ENCODE data around the gene CBFA2T3. TPM values are rescaled to one million over a fixed set of nuclear protein-coding genes. Genes with fewer than 3 reads are reported as not detected.
"Not testable (repeated sequence)": the region's sequence is repeated elsewhere in the genome, so short reads cannot be mapped to it uniquely, and the experiment has no call there.

The CBFA2T3 gene
- total RNA-seq, result 1.9 TPM

GRCh38 chr16:88977018-88977811 lies at the start of gene CBFA2T3:
TSS of gene CBFA2T3 (minus strand) at chr16:88977207. CDS start at chr16:88976807, 400 bp downstream.
- DNase-seq, result no peak

- no peak for DNase-seq
Observed at GRCh38 chr16:89026121-89026612, 49.2 kb upstream of the CBFA2T3 start.

GRCh38 chr16:89025636-89026035 lies 48.6 kb upstream of the CBFA2T3 start:
- DNase-seq, result no peak

GRCh38 chr16:89024546-89025060 lies 47.6 kb upstream of the CBFA2T3 start:
- DNase-seq, result no peak

GRCh38 chr16:89023621-89024511 lies 46.9 kb upstream of the CBFA2T3 start:
- no peak for DNase-seq

- DNase-seq, result no peak
Observed at GRCh38 chr16:89023151-89023551, 46.1 kb upstream of the CBFA2T3 start.

GRCh38 chr16:89022051-89022836 lies 45.2 kb upstream of the CBFA2T3 start:
- no peak for DNase-seq

GRCh38 chr16:89020925-89021595 lies 44.1 kb upstream of the CBFA2T3 start:
- no peak for DNase-seq

- DNase-seq, result no peak
Observed at GRCh38 chr16:89020068-89020924, 43.3 kb upstream of the CBFA2T3 start.

GRCh38 chr16:89019511-89019910 lies 42.5 kb upstream of the CBFA2T3 start:
- no peak for DNase-seq

GRCh38 chr16:89018282-89019158 lies 41.5 kb upstream of the CBFA2T3 start:
- DNase-seq, result no peak

GRCh38 chr16:89017543-89018281 lies 40.7 kb upstream of the CBFA2T3 start:
- DNase-seq, result no peak

- DNase-seq, result not testable (repeated sequence)
Observed at GRCh38 chr16:89016561-89016960, 39.6 kb upstream of the CBFA2T3 start.

- DNase-seq, result no peak
Observed at GRCh38 chr16:89015271-89015859, 38.4 kb upstream of the CBFA2T3 start.

GRCh38 chr16:89014403-89015230 lies 37.6 kb upstream of the CBFA2T3 start:
- no peak for DNase-seq

GRCh38 chr16:89013692-89014402 lies 36.8 kb upstream of the CBFA2T3 start:
- no peak for DNase-seq

GRCh38 chr16:89013111-89013510 lies 36.1 kb upstream of the CBFA2T3 start:
- no peak for DNase-seq

Data from occipital lobe (tissue), 2 donors.